ACHN (cell line): ENCODE data around the gene CACNA1G.

Experiments used
- DNase-seq: peaks from one replicate; pipeline ENCODE4 v3.0.0-alpha.2; 2015
- in situ Hi-C: cut with HindIII; loops from 2 replicates; pipeline ENCODE4 v1.10.0; 2017; ENCODE audit warnings: low sequenced_read_pairs, low pct_ligation_motif_present, low pct_unique_long_range_greater_than_20kb

The CACNA1G gene

DNA sequence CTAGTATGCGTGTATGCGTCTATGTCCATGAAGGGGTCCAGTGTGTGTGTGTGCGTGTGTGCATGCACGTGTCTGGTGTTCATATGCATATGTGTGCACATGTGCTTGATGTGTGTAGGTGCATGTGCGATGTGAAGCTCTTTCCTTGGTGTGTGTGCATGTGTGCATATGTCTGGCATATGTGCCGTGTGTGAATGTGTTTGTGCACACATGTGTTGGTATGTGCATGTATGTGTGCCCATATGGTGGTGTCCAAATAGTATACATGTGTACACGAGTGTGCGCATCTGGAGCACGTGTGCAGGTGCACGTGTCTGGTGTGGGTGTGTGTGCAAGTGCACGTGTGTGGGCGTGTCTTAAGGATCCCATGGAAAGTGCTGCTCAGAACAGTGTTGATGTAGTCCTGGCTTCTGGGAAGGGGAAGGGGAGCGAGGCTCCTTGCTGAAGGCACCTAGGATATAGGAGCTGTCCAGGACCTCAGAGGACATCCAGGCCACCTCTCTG lies 17.0 kb downstream of the CACNA1G start:
- in situ Hi-C loops = no loop called here

DNA sequence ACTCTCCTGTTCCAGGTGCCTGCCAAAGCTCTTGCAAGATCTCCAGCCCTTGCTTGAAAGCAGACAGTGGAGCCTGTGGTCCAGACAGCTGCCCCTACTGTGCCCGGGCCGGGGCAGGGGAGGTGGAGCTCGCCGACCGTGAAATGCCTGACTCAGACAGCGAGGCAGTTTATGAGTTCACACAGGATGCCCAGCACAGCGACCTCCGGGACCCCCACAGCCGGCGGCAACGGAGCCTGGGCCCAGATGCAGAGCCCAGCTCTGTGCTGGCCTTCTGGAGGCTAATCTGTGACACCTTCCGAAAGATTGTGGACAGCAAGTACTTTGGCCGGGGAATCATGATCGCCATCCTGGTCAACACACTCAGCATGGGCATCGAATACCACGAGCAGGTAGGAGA lies 17.7 kb downstream of the CACNA1G start:
- in situ Hi-C loops = no loop called here
- DNase-seq = no peak

More for the DNA sequence above, 17.0 kb downstream of the CACNA1G start:
- no peak for DNase-seq

- in situ Hi-C loops = no loop called here
- no peak for DNase-seq
Observed at GRCh38 chr17:50579399-50579798, 18.9 kb downstream of the CACNA1G start.

DNA sequence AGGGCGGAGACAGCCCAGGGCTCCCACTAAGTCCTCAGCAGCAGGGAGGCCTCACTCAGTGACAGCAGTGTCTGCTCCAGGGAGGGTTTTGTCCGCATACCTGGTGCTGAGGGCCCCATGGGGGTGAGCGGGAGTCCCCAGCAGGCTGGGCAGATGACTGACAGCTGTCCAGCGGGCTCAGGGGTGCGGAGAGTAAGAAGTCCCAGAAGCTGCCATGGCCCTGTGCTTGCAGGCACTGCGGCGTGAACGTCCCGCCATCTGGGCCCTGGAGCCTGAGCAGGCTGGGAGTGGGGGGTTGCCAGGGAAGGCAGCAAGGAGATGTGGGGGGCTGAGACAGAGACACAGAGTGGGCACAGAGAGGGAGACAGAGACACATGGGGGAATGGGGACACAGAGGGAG lies 20.1 kb downstream of the CACNA1G start:
- DNase-seq = no peak
- in situ Hi-C loops = no loop called here

- DNase-seq = no peak
- in situ Hi-C loops = no loop called here
Observed at GRCh38 chr17:50581316-50581715, 20.8 kb downstream of the CACNA1G start.

GRCh38 chr17:50582741-50583140 lies 22.2 kb downstream of the CACNA1G start:
- DNase-seq = no peak
- in situ Hi-C loops = no loop called here

- in situ Hi-C loops = no loop called here
- no peak for DNase-seq
Observed at GRCh38 chr17:50583641-50584040, 23.1 kb downstream of the CACNA1G start.

- DNase-seq = no peak
- in situ Hi-C loops = no loop called here
Observed at GRCh38 chr17:50584116-50584515, 23.6 kb downstream of the CACNA1G start.

DNA sequence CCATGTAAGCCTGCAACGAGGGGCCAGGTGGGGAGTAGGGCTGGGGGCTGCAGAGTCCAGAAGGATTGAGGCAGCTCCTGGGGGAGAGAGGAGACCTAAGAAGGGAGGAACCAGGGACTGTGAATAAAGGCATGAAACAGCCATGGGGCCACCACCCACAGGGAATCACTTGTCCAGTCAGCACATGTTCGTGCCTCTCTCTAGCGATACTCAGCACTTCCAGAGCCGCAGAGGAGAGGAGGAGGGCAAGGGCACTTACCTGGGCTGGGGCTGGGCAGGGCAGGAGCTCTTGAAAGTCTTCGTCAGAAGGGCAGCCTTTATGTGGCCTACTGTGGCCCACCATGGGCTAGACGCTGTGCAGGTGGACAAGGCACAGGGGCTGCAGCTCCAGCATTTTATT lies 24.2 kb downstream of the CACNA1G start:
- DNase-seq = no peak

DNA sequence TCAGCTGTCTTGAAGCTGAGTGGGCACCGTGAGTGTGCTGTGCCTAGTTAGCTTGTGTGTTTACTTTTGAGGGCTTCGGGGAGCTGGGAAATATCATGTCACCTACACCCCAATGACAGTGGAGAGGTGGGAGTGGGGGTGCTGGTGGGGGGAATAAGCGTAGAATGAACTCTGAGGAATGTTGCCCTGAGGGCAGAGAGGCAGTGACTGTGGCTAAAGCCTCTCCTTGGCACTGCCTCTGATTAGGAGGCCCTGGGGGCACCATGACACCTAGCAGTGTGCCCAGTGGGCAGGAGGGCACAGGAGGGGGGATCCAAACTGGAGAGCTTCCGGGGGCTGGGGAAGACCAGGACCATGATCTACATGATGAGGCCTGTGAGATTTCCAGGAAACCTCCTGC lies 24.8 kb downstream of the CACNA1G start:
- DNase-seq = no peak
- in situ Hi-C loops = no loop called here

More for the DNA sequence above, 24.2 kb downstream of the CACNA1G start:
- in situ Hi-C loops = no loop called here

DNA sequence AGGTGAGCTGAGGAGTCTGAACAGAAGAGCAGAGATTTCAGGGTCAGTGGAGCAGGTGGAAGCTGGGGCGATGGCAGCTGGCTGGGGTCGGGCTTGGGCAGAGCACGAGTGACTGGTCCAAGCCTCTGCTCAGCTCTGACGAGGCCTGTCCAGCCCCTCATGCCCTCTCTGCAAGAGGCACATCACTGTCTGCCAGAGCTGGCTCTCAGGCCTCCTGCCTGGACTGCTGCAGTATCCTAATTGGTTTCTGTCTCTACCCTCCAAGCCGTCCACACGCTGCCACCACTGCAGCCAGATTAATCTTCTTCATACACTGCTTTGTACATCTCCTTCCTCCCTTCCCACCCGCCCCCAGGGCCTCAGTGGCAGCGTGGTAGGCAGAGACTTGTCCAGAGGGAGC lies 25.4 kb downstream of the CACNA1G start:
- no peak for DNase-seq
- in situ Hi-C loops = no loop called here

DNA sequence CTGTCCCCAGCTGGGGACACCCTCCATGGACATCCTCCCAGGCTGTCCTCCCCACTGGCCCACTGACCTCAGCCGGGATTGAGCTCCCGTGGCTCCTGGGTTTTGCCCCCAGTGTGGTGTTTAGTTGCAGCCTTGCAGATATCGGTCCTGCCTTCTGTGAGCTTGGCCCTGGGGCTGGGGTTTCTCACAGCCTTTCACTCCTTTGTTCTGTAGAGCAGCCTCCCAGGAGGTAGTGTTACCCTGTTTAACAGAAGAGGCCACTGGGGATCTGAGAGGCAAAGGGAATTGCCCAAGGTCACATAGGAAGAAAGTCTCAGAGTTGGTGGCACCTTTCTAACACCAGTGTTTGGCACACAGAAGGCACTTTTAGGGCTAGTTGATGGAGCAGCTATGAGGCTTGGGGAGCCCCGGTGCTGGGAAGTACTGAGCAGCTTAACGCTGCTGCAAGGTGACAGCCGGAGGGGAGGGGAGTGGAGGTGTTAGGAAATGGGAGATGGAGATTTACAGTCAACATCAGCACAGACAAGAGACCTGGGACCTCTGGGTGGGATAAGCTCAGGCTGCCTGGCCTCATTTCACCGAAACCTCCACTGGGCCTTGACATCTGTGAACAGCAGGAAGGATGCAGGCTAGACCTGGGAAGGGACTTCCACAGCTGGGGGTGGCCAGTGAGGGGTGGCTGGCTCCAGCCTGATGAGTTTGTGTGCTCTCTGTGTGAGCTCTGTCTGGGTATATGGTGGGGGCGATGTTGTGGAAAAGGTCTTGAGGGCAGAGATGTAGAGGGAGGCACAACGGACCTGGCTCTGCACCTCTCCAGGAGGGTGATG lies 26.1 kb downstream of the CACNA1G start:
- in situ Hi-C loops = no loop called here
- no peak for DNase-seq

GRCh38 chr17:50587571-50587970 lies 27.1 kb downstream of the CACNA1G start:
- DNase-seq = no peak
- in situ Hi-C loops = no loop called here

DNA sequence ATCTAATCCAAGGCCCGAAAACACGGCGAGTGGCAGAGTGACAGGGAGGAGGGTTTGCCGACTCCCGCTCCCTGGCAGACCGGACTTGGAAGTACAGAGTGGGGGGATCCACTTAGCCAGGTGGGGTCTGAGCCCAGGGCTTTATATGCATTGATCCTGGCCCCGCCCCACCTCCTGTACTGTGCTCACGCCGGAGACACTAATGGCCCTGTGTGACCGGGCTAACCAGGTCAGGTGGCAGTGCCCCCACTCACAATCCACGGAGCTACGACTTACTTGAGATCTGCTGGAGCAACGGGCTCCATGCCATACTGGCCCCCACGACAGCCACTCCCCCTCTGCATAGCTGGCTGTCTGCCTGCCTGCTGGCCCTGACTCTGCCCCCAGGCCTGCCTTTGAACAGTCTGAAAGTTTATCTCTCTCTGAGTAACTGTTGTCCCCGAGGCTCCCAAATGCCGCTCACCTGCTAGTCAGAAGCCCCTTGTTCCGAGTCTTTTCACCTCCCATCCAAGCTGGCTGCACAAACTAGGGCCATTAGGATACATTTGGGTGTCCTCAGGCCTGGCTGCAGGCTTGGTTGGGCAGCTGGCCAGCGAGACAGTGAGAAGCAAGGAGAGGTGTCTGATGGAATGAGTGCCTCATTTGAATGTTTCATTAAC lies 28.0 kb downstream of the CACNA1G start:
- in situ Hi-C loops = no loop called here
- DNase-seq = no peak

DNA sequence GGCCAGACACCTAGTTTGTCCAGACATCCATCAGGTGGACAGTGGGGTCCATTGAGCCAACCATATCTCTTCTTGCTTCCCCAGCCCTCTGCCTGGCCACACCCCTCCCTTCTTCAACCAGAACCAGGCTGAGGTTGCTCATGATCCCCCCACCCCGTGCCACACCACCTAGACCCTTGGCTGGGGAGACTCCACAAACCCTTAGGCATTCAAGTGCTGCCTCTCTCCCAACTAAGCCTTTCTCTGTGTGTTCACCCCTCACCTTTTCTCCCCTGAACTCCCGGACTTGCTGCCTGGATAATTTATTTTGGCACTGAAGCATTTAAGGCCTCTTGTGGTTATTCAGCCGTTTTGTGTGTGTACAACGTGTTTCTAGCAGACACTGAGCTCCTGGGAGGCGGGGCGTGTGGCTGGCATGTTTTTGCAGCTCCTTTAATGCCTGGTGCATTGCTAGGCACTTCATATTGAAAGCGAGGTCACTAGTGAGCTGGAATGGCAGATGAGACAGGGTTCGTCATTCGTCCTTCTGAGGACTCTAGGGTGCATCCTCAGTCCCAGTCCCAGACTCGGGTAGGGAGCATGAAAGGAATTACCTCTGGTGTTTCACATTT lies 28.7 kb downstream of the CACNA1G start:
- no peak for DNase-seq

DNA sequence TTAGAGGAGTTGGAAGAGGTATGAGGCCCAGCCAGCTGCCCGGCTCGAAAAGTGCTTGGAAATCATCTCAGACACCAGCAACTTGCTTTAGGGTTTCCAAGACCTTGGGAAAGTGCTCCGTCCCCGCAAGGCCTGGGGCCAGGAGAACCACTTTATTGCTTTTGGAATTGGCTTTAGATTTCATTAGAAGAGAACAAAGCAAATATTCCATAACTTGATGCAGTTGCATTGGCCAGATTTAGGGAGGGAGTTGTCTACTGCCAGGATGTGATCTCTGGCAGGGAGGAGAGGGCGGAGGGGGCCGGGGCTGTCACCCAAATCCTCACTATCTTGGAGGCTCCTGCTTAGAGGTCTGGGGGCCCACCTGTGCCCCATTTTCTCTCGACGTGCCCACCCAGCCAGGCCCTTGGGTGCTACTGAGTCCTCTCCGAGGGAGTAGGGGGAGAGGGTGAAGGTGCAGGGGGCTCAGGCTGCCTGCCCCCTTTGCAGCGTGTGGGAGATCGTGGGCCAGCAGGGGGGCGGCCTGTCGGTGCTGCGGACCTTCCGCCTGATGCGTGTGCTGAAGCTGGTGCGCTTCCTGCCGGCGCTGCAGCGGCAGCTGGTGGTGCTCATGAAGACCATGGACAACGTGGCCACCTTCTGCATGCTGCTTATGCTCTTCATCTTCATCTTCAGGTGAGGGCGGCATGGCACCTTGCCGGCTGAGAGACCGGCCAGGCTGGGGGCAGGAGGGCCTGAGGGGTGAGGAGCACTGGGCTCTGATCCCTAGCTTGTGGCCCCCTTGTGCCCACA lies 30.6 kb downstream of the CACNA1G start:
- in situ Hi-C loops = no loop called here
- DNase-seq = no peak

More for the DNA sequence above, 28.7 kb downstream of the CACNA1G start:
- in situ Hi-C loops = no loop called here

GRCh38 chr17:50593321-50593720 lies 32.8 kb downstream of the CACNA1G start:
- in situ Hi-C loops = no loop called here
- DNase-seq = no peak

GRCh38 chr17:50594128-50594823 lies 33.8 kb downstream of the CACNA1G start:
- in situ Hi-C loops = no loop called here

More at GRCh38 chr17:50594128-50594823, 33.8 kb downstream of the CACNA1G start:
- DNase-seq = no peak
